Left ventricle myocardium inferior (tissue), 1 donor: ENCODE data around the gene PLEKHM3. TPM values are rescaled to one million over a fixed set of nuclear protein-coding genes. Genes with fewer than 3 reads are reported as not detected.

Experiments
- DNase-seq: peaks from one replicate; pipeline ENCODE4 v3.0.0-alpha.2; 2020
- H3K27ac ChIP-seq: fragments of 200-600 bp; replicated peaks from 2 replicates; pipeline ENCODE4 v1.8.0; 2021
- H3K27me3 ChIP-seq: fragments of 200-600 bp; 2 replicates; pipeline ENCODE4 v1.8.0; 2021; ENCODE audit warnings: low read depth
- H3K36me3 ChIP-seq: fragments of 200-600 bp; 2 replicates; pipeline ENCODE4 v1.8.0; 2021
- H3K4me1 ChIP-seq: fragments of 200-600 bp; 2 replicates; pipeline ENCODE4 v1.8.0; 2021
- H3K4me3 ChIP-seq: fragments of 200-600 bp; 2 replicates; pipeline ENCODE4 v1.8.0; 2021; ENCODE audit warnings: mild to moderate bottlenecking, moderate library complexity
- H3K9me3 ChIP-seq: fragments of 200-600 bp; replicated peaks from 2 replicates; pipeline ENCODE4 v1.8.0; 2021
- CTCF ChIP-seq: fragments of 200-600 bp; IDR thresholded peaks from 2 replicates; pipeline ENCODE4 v1.8.0; 2021; ENCODE audit warnings: antibody characterized with exemption, mild to moderate bottlenecking, borderline replicate concordance
- intact Hi-C: fragments of 100-400 bp; cut with micrococcal nuclease; formaldehyde crosslinking; loops from one replicate; pipeline ENCODE4 v1.11.0; 2022
- total RNA-seq: library from RNA; stranded (reverse); fragmentation: NEBNext Ultra II Directional; extraction: Animal tissue kit (Norgen Biotek cat#: 25700); gene quantifications from one replicate; pipeline ENCODE4 v1.2.1, GENCODE V29; 2021
- donor health status: DM: no; HTN: yes; CAD: no; lungs with severe emphysema.

PLEKHM3 gene
- total RNA-seq, 1 donor from 2014 or later = 12.9 TPM

- intact Hi-C loops = no loop called here
- Histone ChIP-seq H3K27ac (no peak overlapping the region), H3K27me3 (no peaks in the 10 kb centered on the region), H3K4me1 (peaks cover 25% of the 10 kb centered on the region), H3K9me3 (no peaks in the 10 kb centered on the region), H3K36me3 (no peaks in the 10 kb centered on the region), H3K4me3 (no peak overlapping the region)
- DNase-seq = no peak
- TF ChIP-seq CTCF = no peak
Observed at GRCh38 chr2:207845202-207845864, 180.0 kb downstream of the PLEKHM3 start.

GRCh38 chr2:207844648-207845047 is 180.7 kb downstream of the PLEKHM3 start:
- no peak for TF ChIP-seq CTCF
- Histone ChIP-seq H3K4me3 (no peak overlapping the region), H3K36me3 (no peaks in the 10 kb centered on the region), H3K4me1 (peaks cover 18% of the 10 kb centered on the region), H3K9me3 (no peaks in the 10 kb centered on the region), H3K27me3 (no peaks in the 10 kb centered on the region), H3K27ac (no peak overlapping the region)
- intact Hi-C loops = no loop called here
- no peak for DNase-seq

GRCh38 chr2:207840101-207840500 is 185.2 kb downstream of the PLEKHM3 start:
- no peak for TF ChIP-seq CTCF
- H3K4me3 ChIP-seq = no peak overlapping the region
- H3K36me3 ChIP-seq = no peaks in the 10 kb centered on the region
- H3K27me3 ChIP-seq = no peaks in the 10 kb centered on the region
- DNase-seq = no peak
- intact Hi-C loops = no loop called here
- H3K27ac ChIP-seq = no peak overlapping the region
- H3K4me1 ChIP-seq = peaks cover 25% of the 10 kb centered on the region
- no peaks in the 10 kb centered on the region for H3K9me3 ChIP-seq

GRCh38 chr2:207839575-207839974 is 185.8 kb downstream of the PLEKHM3 start:
- no peak overlapping the region for H3K4me3 ChIP-seq
- no peaks in the 10 kb centered on the region for H3K27me3 ChIP-seq
- TF ChIP-seq CTCF = no peak
- intact Hi-C loops = no loop called here
- no peak for DNase-seq
- H3K27ac ChIP-seq = no peak overlapping the region
- H3K4me1 ChIP-seq = peaks cover 25% of the 10 kb centered on the region
- H3K9me3 ChIP-seq = no peaks in the 10 kb centered on the region
- no peaks in the 10 kb centered on the region for H3K36me3 ChIP-seq

- intact Hi-C loops = no loop called here
- peaks cover 25% of the 10 kb centered on the region for H3K4me1 ChIP-seq
- H3K9me3 ChIP-seq = no peaks in the 10 kb centered on the region
- TF ChIP-seq CTCF = no peak
- no peak overlapping the region for H3K4me3 ChIP-seq
- H3K27ac ChIP-seq = no peak overlapping the region
- no peaks in the 10 kb centered on the region for H3K36me3 ChIP-seq
- no peaks in the 10 kb centered on the region for H3K27me3 ChIP-seq
- no peak for DNase-seq
Observed at GRCh38 chr2:207839028-207839427, 186.3 kb downstream of the PLEKHM3 start.
